GM06990 (cell line): Measurements from ENCODE around the gene GNMT.

Experiments used
- DNase-seq: peaks from one replicate; pipeline ENCODE4 v3.0.0-alpha.2; 2011; ENCODE audit not compliant: insufficient read length; ENCODE audit errors: extremely low read depth
- H3K27me3 ChIP-seq: replicated peaks from 2 replicates; pipeline ENCODE4 v1.6.0; 2011; ENCODE audit warnings: low read length; ENCODE audit not compliant: control insufficient read depth, insufficient read depth
- H3K36me3 ChIP-seq: 2 replicates; pipeline ENCODE4 v1.5.1; 2011; ENCODE audit warnings: low read length; ENCODE audit not compliant: control insufficient read depth, insufficient read depth
- H3K4me3 ChIP-seq: replicated peaks from 2 replicates; pipeline ENCODE4 v1.5.1; 2011; ENCODE audit warnings: low read depth, mild to moderate bottlenecking, control low read depth, low read length
- CTCF ChIP-seq: IDR thresholded peaks from 2 replicates; pipeline ENCODE4 v1.5.1; 2011; ENCODE audit warnings: low read length, control low read depth, mild to moderate bottlenecking, inconsistent platforms; ENCODE audit not compliant: insufficient read depth, poor library complexity, severe bottlenecking

GNMT gene

GRCh38 chr6:42960243-42961019 is at the start of gene GNMT:
Gene GNMT (plus strand): TSS chr6:42960754. CDS start chr6:42960768, 14 bp downstream.
- no peak within 1 kb of the TSS; the same call in 1 of the 2 replicates for H3K4me3 ChIP-seq
- peaks cover 14% of the 10 kb centered on the region for H3K36me3 ChIP-seq
- no peak for DNase-seq
- no peak for TF ChIP-seq CTCF
- H3K27me3 ChIP-seq, result no peaks in the 10 kb centered on the region

- no peaks in the 10 kb centered on the region for H3K36me3 ChIP-seq
- H3K27me3 ChIP-seq, result no peaks in the 10 kb centered on the region
- H3K4me3 ChIP-seq, result no peak overlapping the region
- DNase-seq, result no peak
- no peak for TF ChIP-seq CTCF
These were observed 49.2 kb upstream of the GNMT start for GRCh38 chr6:42911171-42912021.

- TF ChIP-seq CTCF, result no peak
- no peak for DNase-seq
- no peaks in the 10 kb centered on the region for H3K27me3 ChIP-seq
- no peaks in the 10 kb centered on the region for H3K36me3 ChIP-seq
- no peak overlapping the region for H3K4me3 ChIP-seq
These were observed 46.0 kb upstream of the GNMT start for GRCh38 chr6:42914546-42914945.

DNA sequence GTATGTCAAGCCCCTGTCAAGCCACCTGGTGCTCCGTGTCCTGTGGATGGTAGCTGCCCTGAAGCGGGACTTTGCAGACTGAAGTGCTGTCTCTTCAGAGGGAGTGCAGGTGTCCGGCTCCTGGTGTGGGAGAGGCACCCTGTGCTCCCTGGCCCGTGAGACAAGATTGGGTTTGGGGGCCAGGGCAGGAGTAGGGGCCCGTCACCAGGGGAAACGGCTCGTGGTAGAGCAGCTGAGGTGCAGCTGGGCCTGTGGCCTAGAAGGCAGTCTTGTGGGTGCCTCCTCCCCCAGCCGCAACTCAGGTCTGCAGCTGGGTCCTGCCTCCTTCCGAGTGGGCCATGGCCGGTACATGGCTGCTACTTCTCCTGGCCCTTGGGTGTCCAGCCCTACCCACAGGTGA is 44.8 kb upstream of the GNMT start, which contains the start of gene PTCRA:
Gene PTCRA (plus strand): TSS at position 322 of the 400 bp plus-strand sequence. CDS start 17 bp downstream, at position 339.
- H3K36me3 ChIP-seq, result no peaks in the 10 kb centered on the region
- H3K4me3 ChIP-seq, result no peak within 1 kb of the TSS
- no peaks in the 10 kb centered on the region for H3K27me3 ChIP-seq
- peak; percentile 55 for DNase-seq
- no peak for TF ChIP-seq CTCF

GRCh38 chr6:42916288-42916687 is 44.3 kb upstream of the GNMT start:
- no peak for TF ChIP-seq CTCF
- Histone ChIP-seq H3K27me3 (no peaks in the 10 kb centered on the region), H3K4me3 (no peak overlapping the region), H3K36me3 (no peaks in the 10 kb centered on the region)
- DNase-seq, result no peak
